HL-60 (cell line): Measurements from ENCODE around the gene TIAM1.

Experiments used
- DNase-seq, 2 experiments: peaks; one replicate each; pipeline ENCODE4 v3.0.0-alpha.2; 2010 to 2020; ENCODE audit warnings: low read depth in 1 of 2, low spot score in 1 of 2
- H3K27ac ChIP-seq: fragments of 250-450 bp; sonication (Bioruptor Pico); replicated peaks from 2 replicates; pipeline ENCODE4 v1.5.1; 2020; ENCODE audit warnings: mild to moderate bottlenecking, moderate library complexity
- H3K27me3 ChIP-seq: fragments of 250-450 bp; sonication (Bioruptor Pico); 2 replicates; pipeline ENCODE4 v1.5.1; 2021; ENCODE audit warnings: mild to moderate bottlenecking, moderate library complexity; ENCODE audit not compliant: insufficient read depth, poor library complexity, severe bottlenecking
- H3K4me3 ChIP-seq: replicated peaks from 2 replicates; pipeline ENCODE4 v1.5.1; 2011; ENCODE audit warnings: mild to moderate bottlenecking, control low read depth, low read length; ENCODE audit not compliant: insufficient read depth
- CTCF ChIP-seq: IDR thresholded peaks from one replicate; pipeline ENCODE4 v1.5.1; 2011; ENCODE audit warnings: low read length, control low read depth, inconsistent platforms; ENCODE audit not compliant: insufficient read depth
- GABPA ChIP-seq: IDR thresholded peaks from 2 replicates; pipeline ENCODE4 v1.6.1; 2012; ENCODE audit warnings: low read depth
- POLR2AphosphoS5 ChIP-seq: IDR thresholded peaks from 2 replicates; pipeline ENCODE4 v1.6.1; 2012; ENCODE audit warnings: low read depth
- REST ChIP-seq: IDR thresholded peaks from 2 replicates; pipeline ENCODE4 v1.6.1; 2012; ENCODE audit warnings: low read depth; ENCODE audit not compliant: insufficient replicate concordance
- SPI1 ChIP-seq: IDR thresholded peaks from 2 replicates; pipeline ENCODE4 v1.6.1; 2012; ENCODE audit warnings: low read depth, mild to moderate bottlenecking, borderline replicate concordance

Gene TIAM1

GRCh38 chr21:31337996-31338907 lies 5.8 kb downstream of the TIAM1 start:
- no peak for DNase-seq
- Histone ChIP-seq H3K27ac (no peak overlapping the region), H3K4me3 (no peak overlapping the region), H3K27me3 (peaks cover 8% of the 10 kb centered on the region)
- TF ChIP-seq REST (no peak), GABPA (no peak), CTCF (no peak), SPI1 (no peak), POLR2AphosphoS5 (no peak)

GRCh38 chr21:31337086-31337485 lies 7.0 kb downstream of the TIAM1 start:
- TF ChIP-seq CTCF (no peak), POLR2AphosphoS5 (no peak)
- no peak for DNase-seq
- Histone ChIP-seq H3K4me3 (no peak overlapping the region), H3K27ac (no peak overlapping the region), H3K27me3 (peaks cover 4% of the 10 kb centered on the region)

- TF ChIP-seq SPI1 (no peak), REST (no peak), POLR2AphosphoS5 (no peak), GABPA (no peak), CTCF (no peak)
- Histone ChIP-seq H3K4me3 (no peak overlapping the region), H3K27ac (no peak overlapping the region), H3K27me3 (peaks cover 2% of the 10 kb centered on the region)
- no peak for DNase-seq
Observed at GRCh38 chr21:31336739-31337040, 7.4 kb downstream of the TIAM1 start.
